HG02885 (cell line): ENCODE data around the gene LECT2.

Source experiments
- ATAC-seq: cut with Tn5 transposase; IDR thresholded peaks from one replicate; pipeline ENCODE4 v1.9.1; 2021; ENCODE audit warnings: mild to moderate bottlenecking; ENCODE audit not compliant: unreplicated experiment, poor library complexity

The LECT2 gene

GRCh38 chr5:135954899-135955298, at the start of gene LECT2:
LECT2 (minus strand) TSS chr5:135954983; CDS start chr5:135954833, 150 bp downstream.
- no peak for ATAC-seq

DNA sequence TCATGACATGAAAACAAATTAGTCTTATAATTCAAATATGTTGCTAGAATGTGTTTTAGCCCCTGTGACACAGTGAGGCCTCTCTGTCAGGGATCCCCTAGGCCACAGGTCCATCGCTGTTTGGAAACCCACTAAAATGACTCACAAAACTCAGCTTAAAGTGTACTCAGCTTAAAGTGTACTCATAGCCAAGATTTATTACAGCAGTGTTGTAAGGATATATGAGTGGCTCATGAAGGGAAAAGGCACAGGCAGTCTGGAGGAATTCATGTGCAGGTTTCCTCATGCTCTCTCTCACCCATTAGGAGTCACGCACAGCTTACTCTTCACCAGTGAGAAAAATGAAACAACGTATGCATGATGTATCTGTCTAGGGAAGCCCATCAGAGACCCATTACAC, 49.7 kb upstream of the LECT2 start:
- no peak for ATAC-seq

GRCh38 chr5:136001466-136001981, 46.7 kb upstream of the LECT2 start:
- no peak for ATAC-seq

DNA sequence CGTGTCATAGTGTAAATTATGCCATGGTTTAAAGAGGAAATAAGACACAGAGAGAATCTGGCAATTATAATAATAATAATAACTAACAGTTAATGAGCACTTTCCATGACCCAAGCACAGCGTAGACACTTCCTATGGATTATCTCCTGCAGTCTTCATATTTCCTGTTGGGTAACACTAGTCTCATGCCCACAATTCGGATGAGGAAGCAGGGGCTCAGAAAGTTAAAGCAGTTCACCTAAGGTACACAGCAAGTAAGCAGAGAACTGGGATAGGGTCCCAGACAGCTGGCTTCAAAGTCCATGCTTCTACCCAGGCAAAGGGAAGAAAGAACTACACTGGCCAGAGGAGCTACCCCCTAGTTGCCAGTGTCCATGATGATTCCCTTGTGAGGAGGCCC, 46.1 kb upstream of the LECT2 start:
- no peak for ATAC-seq

- no peak for ATAC-seq
Measured at GRCh38 chr5:136000147-136000546, 45.4 kb upstream of the LECT2 start.

- no peak for ATAC-seq
Measured at GRCh38 chr5:135999406-136000139, 44.8 kb upstream of the LECT2 start.

DNA sequence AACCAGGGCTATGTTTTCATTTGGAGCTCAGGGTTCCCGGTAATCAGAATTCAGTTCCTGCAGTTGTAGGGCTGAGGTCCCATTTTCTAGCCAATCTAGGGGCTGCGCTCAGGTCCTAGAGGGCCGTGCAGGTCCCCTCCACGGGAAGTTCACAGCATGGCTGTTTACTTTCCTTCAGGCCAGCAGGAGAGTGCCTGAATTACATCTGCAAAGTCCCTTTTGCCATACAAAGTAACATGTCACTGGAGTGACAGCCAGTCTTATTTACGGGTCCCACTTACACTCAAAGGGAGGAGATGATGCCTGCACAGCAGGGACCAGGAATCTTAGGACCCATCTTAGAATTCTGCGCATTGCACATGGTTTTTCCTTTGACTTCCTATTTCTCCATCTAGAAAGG, 44.1 kb upstream of the LECT2 start:
- ATAC-seq = no peak

- ATAC-seq = no peak
Measured at GRCh38 chr5:135997673-135998335, 43.0 kb upstream of the LECT2 start.

DNA sequence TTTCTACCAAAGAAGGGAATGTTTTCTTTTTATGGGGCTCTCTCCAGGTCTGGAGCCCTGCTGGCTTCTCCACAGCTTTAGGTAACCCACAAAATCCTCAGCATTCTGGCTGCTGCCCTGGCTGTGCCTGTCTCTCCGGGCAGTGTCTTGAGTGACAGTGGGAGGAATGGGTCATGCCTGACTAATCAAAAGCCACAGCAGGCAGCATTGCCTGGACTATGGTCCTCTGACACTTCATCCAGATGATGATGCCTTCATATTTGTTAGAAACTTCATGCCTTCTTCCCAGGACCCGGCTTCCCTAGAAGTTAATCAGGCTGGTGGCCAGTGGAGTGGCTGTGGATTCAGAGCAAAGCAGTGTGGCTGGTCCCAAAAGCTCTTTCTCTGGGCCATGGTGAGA, 41.8 kb upstream of the LECT2 start:
- no peak for ATAC-seq

DNA sequence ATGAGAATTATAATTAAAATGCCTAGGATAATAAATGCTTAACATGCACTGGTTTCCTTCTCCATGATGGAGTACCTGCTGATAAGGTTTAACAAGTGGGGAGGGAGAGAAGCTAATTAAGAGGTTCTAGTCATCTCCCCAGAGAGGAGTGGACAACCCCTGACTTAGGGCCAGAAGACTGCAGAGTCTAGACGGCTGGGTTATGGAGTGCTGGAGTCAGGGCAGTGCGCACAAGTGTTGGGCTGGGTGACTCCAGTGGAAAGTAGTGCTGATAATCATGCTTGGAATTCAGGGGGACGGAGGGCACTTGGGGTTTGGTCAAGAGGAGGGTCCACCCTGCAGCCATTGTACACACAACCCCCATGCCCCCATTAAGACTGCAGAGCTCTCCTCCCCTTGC, 41.2 kb upstream of the LECT2 start:
- ATAC-seq = no peak

GRCh38 chr5:135993880-135994636, 39.3 kb upstream of the LECT2 start:
- ATAC-seq = no peak

- ATAC-seq = no peak
Measured at GRCh38 chr5:135993335-135993879, 38.6 kb upstream of the LECT2 start.

DNA sequence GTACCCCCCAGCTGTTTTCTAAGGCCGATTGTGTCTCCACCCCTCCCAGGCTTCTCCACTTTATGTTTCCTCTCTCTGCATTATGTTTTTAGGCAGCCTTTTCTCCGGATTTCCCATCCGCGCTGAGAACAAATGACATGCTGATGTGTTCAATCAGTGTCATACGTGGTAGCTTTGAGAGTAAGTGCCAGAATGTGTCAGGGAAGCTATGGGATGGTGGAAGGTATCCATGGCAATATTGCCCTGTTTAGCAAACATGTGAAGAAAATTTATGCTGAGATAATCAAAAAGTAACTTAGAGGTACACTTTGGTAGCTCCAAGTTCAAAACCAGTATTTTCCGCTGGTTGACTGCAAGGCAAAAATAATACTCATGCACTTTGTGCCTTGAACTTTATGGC, 36.6 kb upstream of the LECT2 start:
- no peak for ATAC-seq

DNA sequence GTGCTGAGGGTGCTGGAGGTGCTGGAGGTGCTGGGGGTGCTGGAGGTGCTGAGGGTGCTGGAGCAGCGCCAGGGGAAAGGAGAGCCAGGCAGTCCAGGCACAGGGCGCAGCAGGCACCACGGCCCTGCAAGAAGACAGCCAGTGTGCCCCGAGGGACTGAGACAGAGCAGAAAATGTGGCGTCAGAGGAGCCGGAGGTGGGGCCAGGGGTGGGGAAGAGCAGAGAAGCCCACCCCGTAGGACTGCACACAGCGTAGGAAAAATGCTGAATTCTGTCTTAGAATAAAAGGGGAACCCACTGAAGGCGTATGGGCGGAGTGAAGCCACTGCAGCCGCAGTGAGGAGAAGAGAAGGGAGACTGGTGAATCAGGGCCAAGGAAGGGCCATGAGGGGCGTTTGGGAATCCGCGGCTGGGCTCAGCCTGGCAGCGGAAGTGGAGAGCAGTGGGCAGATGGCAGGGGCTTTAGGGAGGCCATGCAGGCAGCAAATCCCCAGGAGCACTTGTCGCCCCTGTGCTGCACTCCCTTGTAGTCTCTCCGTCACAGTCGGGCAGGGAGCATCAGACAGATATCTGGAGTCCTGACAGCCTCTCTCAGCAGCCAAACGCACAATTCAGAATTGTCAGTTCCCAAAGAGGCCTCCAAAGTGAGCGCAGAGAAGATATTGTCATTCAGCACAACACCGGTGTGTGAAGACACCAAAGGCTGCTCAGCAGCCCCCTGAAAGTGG, 35.9 kb upstream of the LECT2 start:
- no peak for ATAC-seq

DNA sequence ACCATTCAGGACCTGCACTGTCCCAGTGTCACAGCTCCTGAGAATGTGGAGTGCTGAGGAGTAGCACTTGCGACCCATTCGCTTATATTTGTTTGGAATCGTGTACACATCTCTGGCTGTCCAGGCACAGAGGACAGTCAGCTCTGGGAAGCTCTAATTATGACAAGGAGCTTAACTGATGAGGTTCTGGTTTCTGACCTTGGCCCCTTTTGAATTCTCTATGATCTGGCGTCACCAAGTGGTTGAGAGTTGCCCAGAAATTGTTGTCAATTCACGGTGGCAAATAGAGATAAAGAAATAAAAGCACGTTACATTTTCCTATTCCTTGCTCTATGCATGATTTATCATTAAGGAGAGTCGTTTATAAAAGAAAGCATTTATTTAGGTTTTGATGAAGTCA, 34.9 kb upstream of the LECT2 start:
- ATAC-seq = no peak

DNA sequence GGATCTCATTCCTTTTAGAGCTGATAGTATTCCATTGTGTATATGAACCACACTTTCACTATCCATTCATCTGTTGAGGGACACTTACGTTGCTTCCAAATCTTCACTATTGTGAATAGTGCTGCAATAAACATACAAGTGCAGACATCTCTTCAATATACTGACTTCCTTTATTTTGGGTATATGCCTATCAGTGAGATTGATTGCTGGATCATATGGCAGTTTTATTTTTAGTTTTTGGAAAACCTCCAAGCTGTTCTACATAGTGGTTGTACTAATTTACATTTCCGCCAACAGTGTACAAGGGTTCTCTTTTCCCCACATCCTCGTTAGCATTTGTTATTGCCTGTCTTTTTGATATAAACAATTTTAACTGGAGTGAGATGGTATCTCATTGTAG, 33.8 kb upstream of the LECT2 start:
- no peak for ATAC-seq

DNA sequence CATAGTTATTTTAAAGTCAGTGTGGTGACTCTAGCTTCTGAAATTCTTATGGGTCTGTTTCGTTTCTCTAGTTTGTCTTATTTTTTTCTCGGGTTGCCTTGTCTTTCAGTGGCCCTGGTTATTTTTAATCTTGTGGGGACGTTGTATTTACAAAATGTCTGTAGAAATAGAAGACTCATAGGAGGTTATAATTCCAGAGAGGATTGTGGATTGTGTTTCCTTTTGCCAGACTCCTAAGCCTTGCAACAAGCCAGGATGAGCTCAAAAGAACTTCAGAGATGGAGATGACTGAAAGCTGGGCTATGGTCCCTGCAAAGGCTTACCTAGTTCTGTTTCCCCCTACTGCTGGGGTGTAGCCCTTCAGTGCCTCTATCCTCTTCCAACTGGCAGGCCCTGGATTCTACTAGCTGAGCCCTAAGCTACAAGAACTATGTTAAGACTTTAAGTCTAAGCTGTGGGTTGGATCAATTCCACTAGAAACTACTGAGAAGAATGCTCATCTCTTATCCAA, 32.2 kb upstream of the LECT2 start:
- ATAC-seq = no peak

DNA sequence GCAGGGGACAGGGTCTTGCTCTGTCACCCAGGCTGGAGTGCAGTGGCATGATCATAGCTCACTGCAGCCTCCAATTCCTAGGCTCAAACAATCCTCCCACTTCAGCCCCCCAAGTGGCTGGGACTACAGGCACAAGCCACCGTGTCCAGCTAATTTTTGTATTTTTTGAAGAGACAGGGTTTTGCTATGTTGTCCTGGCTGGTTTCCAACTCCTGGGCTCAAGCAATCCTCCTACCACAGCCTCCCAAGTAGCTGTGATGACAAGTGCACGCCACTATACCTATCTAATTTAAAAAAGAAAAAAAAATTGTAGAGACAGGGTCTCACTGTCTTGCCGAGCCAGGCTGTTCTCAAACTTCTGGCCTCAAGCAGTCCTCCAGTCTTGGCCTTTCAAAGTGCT, 31.6 kb upstream of the LECT2 start:
- ATAC-seq = no peak

DNA sequence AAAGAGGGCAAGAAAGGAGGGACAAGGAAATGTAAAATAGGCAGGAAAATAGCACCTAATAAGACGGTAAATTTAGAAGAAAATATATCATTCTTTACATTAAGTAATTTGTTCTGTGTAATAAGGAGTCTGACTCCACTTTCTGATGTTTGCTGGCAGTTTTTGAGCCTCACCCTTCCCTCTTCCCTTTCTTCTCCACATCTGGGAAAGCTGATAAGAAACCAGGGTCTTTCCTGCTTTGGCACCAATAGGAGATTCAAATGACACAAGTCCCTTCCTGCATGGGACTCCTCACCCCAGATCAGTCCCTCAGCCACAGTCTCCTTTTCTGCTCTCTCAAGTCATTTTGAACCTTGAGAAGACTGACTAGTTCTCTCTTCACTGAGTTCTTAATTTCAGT, 31.2 kb upstream of the LECT2 start:
- ATAC-seq = no peak

GRCh38 chr5:135980620-135981019, 25.8 kb upstream of the LECT2 start:
- ATAC-seq = no peak
